Erythroblast (primary cell): Measurements from ENCODE around the gene HOXA13.

ENCODE experiments used
- GATA1 ChIP-seq: IDR thresholded peaks from 2 replicates; pipeline ENCODE4 v1.6.1; 2011; ENCODE audit warnings: low read depth, mild to moderate bottlenecking, control low read depth, low read length, moderate library complexity
- POLR2A ChIP-seq: IDR thresholded peaks from 2 replicates; pipeline ENCODE4 v1.6.1; 2011; ENCODE audit warnings: mild to moderate bottlenecking, low read length

DNA sequence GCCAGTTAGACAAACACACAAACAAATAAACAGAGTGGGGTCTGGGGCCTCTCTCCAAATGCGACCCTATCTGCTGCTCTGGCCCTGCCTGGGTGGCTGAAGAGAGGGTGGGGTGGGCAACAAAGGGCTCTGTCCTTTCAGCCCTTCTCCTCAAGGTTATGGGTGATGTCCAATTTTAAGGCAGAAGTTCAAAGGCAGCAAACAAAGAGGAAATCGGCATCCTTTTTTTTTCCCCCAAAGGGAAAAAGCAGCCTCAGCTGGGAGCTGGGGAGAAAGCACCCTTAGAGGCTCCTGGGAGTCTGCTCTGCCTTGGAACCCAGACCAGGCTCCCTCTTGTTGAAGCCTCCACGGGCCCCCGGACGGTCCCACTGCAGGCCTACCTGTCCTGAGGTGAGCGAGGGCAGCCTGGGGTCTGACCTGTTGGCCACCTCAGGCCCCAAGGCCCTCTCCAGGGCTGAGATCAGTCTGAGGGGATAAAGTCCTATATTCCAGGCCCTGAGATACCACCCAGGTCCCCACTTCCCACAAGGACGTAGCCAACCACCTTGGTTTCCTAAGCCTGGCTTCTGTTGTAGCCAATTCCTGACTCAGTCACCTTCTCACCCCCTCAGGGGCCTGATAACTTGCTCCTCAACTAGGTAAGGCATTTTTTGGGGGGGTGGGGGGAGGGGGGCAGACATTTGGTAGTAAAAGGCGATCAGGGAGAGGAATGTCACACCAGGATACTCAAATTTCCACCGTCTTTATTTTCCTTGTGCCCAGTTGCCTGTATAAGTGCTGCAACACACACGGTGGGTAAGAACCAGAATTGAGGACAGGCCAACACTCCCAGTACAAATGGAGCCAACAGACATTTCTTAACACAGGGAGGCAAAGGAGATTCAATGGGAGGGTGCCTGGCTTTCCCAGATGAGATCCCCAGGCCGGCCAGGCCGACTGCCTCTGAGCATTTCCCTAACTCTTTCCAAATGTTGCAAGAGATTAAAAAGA lies 19.2 kb downstream of the HOXA13 start:
- no peak for TF ChIP-seq POLR2A
- TF ChIP-seq GATA1 = no peak
